Measurements from ENCODE around the gene GSTT2. TPM values are rescaled to one million over a fixed set of nuclear protein-coding genes. Genes with fewer than 3 reads are reported as not detected.

GSTT2 gene
- total RNA-seq, 2 donors from 2014 or later, result 0.75 TPM; not detected in 1

DNA sequence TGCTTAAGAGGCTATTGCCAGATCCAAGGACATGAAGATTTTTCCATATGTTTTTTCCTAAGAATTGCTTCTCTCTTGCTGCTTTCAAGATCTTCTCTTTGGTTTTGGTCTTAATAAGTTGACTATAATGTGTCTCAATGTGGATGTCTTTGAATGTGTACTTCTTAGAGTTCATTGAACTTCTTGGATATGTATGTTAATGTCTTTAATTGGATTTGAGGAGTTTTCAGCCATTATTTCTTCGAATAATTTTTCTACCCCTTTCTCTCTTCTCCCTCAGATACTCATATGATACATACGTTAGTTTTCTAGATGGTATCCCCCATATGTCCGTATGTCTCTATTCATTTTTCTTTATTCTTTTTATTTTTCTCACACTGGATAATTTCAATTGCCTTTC lies 44.4 kb downstream of the GSTT2 start:
- peaks cover 0 to 5% of the 10 kb centered on the region in 2 donors for H3K9me3 Mint-ChIP-seq
- H3K36me3 Mint-ChIP-seq, result peaks cover 5 to 23% of the 10 kb centered on the region in 2 donors
- ATAC-seq, result no peak
- H3K27ac Mint-ChIP-seq, result no peak overlapping the region
- DNase-seq (ENCODE audit: low spot score in 2 of 2), result no peak

- Mint-ChIP-seq H3K9me3 (peaks cover 0 to 5% of the 10 kb centered on the region in 2 donors), H3K36me3 (peaks cover 5 to 28% of the 10 kb centered on the region in 2 donors), H3K27ac (peak overlapping the region in 1 of 2 donors; percentile 46)
- ATAC-seq (no peak), DNase-seq (ENCODE audit: low spot score in 2 of 2) (no peak)
Measured at GRCh38 chr22:24025475-24025874, 45.5 kb downstream of the GSTT2 start.

- Mint-ChIP-seq H3K36me3 (peaks cover 5 to 31% of the 10 kb centered on the region in 2 donors), H3K9me3 (peaks cover 0 to 5% of the 10 kb centered on the region in 2 donors), H3K27ac (peak overlapping the region in 1 of 2 donors; percentile 50)
- DNase-seq (ENCODE audit: low spot score in 2 of 2), result no peak
- no peak for ATAC-seq
Measured at GRCh38 chr22:24026056-24026455, 46.1 kb downstream of the GSTT2 start.

GRCh38 chr22:24026733-24027132 lies 46.8 kb downstream of the GSTT2 start:
- no peak overlapping the region for H3K27ac Mint-ChIP-seq
- ATAC-seq (no peak), DNase-seq (ENCODE audit: low spot score in 2 of 2) (no peak)
- peaks cover 0 to 5% of the 10 kb centered on the region in 2 donors for H3K9me3 Mint-ChIP-seq
- H3K36me3 Mint-ChIP-seq, result peaks cover 5 to 31% of the 10 kb centered on the region in 2 donors

GRCh38 chr22:24027389-24027975 lies 47.5 kb downstream of the GSTT2 start:
- Mint-ChIP-seq H3K9me3 (peaks cover 0 to 5% of the 10 kb centered on the region in 2 donors), H3K36me3 (peaks cover 5 to 27% of the 10 kb centered on the region in 2 donors), H3K27ac (no peak overlapping the region)
- no peak for ATAC-seq
- DNase-seq (ENCODE audit: low spot score in 2 of 2), result no peak

GRCh38 chr22:24027991-24028390 lies 48.1 kb downstream of the GSTT2 start:
- H3K36me3 Mint-ChIP-seq, result peaks cover 5 to 27% of the 10 kb centered on the region in 2 donors
- peaks cover 0 to 5% of the 10 kb centered on the region in 2 donors for H3K9me3 Mint-ChIP-seq
- ATAC-seq (no peak), DNase-seq (ENCODE audit: low spot score in 2 of 2) (no peak)
- no peak overlapping the region for H3K27ac Mint-ChIP-seq

GRCh38 chr22:24028533-24028932 lies 48.6 kb downstream of the GSTT2 start:
- Mint-ChIP-seq H3K9me3 (peaks cover 0 to 5% of the 10 kb centered on the region in 2 donors), H3K36me3 (peaks cover 5 to 27% of the 10 kb centered on the region in 2 donors), H3K27ac (no peak overlapping the region)
- DNase-seq (ENCODE audit: low spot score in 2 of 2) (no peak), ATAC-seq (peak in 1 of 2 donors; percentile 26)

DNA sequence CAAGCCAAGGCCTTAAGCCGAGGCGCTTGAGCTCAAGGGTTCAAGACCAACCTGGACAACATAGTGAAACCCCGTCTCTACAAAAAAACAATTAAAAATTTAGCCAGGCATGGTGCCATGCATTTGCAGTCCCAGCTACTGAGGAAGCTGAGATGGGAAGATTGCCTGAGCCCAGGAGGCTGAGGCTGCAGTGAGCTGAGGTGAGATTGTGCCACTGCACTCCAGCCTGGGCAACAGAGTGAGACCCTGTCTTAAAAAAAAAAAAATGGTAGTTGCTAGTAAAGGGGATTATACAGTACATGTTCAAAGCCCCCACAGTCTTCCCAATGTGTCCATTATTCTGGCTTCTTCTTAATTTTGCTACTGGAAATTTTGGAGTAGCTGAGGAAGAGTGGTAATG lies 49.4 kb downstream of the GSTT2 start:
- Mint-ChIP-seq H3K36me3 (peaks cover 4 to 24% of the 10 kb centered on the region in 2 donors), H3K9me3 (peaks cover 0 to 2% of the 10 kb centered on the region in 2 donors), H3K27ac (no peak overlapping the region)
- ATAC-seq (no peak), DNase-seq (ENCODE audit: low spot score in 2 of 2) (no peak)

DNA sequence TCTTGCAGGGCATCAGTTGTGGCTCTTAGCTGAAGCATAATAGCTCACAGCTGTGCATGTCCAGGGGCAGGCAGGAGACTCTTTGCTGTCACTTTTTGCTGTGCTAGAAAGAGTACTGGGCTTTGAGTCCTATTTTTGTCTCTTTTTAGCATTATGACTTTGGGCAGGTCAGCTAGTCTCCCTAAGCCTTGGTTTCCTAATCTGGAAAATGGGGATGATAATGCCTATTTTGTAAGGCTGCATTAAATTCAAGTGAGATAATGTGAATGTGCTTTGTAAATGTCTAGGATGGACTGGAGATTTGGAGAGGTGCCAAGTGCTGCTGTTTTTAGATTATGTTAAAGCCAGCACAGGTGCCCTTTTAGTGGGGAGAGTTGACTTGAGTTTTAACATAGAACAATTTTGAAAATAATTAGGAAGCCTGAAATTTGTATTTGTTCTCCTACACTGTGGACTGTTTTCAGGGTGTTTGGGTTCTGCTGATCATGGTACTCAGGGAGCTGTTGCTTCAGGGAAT lies 50.3 kb downstream of the GSTT2 start:
- DNase-seq (ENCODE audit: low spot score in 2 of 2) (no peak), ATAC-seq (no peak)
- Mint-ChIP-seq H3K27ac (no peak overlapping the region), H3K36me3 (peaks cover 0 to 14% of the 10 kb centered on the region in 2 donors), H3K9me3 (no peaks in the 10 kb centered on the region)

Other genes starting within 250 kb of the GSTT2 start
- gene ZNF70, start 229.0 kb upstream of the GSTT2 start, total RNA-seq, result 1 to 10 TPM in 1 of 2 donors, under 1 TPM in 1; 0.32 to 2.0 TPM
- gene VPREB3, start 225.7 kb upstream of the GSTT2 start, total RNA-seq, result under 1 TPM; 0.52 to 0.60 TPM
- 1 to 10 TPM in 1 of 2 donors, not detected in 1; 1.8 TPM for gene C22orf15, start 217.1 kb upstream of the GSTT2 start, total RNA-seq
- 100 to 1,000 TPM; 105 to 118 TPM for gene CHCHD10, start 212.2 kb upstream of the GSTT2 start, total RNA-seq
- gene MMP11, start 207.3 kb upstream of the GSTT2 start, total RNA-seq, result under 1 TPM; 0.23 to 0.32 TPM
- gene SMARCB1, start 193.2 kb upstream of the GSTT2 start, total RNA-seq, result 10 to 100 TPM; 51.9 to 72.7 TPM
- gene DERL3, start 141.1 kb upstream of the GSTT2 start, total RNA-seq, result 1 to 10 TPM; 5.1 to 7.3 TPM
- 1 to 10 TPM; 6.3 to 8.1 TPM for gene SLC2A11, start 122.3 kb upstream of the GSTT2 start, total RNA-seq
- 1,000 to 10,000 TPM in 1 of 2 donors, 100 to 1,000 TPM in 1; 919 to 1,364 TPM for gene MIF, start 85.8 kb upstream of the GSTT2 start, total RNA-seq
- gene GSTT2B, start 18.9 kb upstream of the GSTT2 start, total RNA-seq, result under 1 TPM in 1 of 2 donors, not detected in 1; 0.39 TPM
- 1 to 10 TPM; 1.9 to 2.8 TPM for gene DDTL, start 13.2 kb upstream of the GSTT2 start, total RNA-seq
- 100 to 1,000 TPM; 144 to 145 TPM for gene DDT, start 5.7 kb upstream of the GSTT2 start, total RNA-seq
- not detected for gene GSTT4, start 25.3 kb downstream of the GSTT2 start, total RNA-seq
- 100 to 1,000 TPM in 1 of 2 donors, 10 to 100 TPM in 1; 70.2 to 125 TPM for gene CABIN1, start 31.2 kb downstream of the GSTT2 start, total RNA-seq
- gene SUSD2, start 201.4 kb downstream of the GSTT2 start, total RNA-seq, result 1 to 10 TPM in 1 of 2 donors, under 1 TPM in 1; 0.20 to 1.6 TPM

Data from activated naive CD4-positive, alpha-beta T cell treated with anti-CD3 and anti-CD28 coated beads, Interleukin-2, amount 50 U/mL, for 72 hours (primary cell).